Mucosa of gallbladder (tissue), 1 donor: ENCODE results near the gene BMAL1. TPM values are rescaled to one million over a fixed set of nuclear protein-coding genes. Genes with fewer than 3 reads are reported as not detected.

ENCODE experiments used
- DNase-seq: peaks from one replicate; pipeline ENCODE4 v3.0.0-alpha.2; 2020; ENCODE audit warnings: low spot score
- total RNA-seq: library from RNA; stranded (reverse); gene quantifications from one replicate; pipeline ENCODE4 v1.2.1, GENCODE V29; 2021
- donor health status: DM: no; HTN: no; CAD: no.

BMAL1 gene
- total RNA-seq, 1 donor from 2014 or later: 21.2 TPM

DNA sequence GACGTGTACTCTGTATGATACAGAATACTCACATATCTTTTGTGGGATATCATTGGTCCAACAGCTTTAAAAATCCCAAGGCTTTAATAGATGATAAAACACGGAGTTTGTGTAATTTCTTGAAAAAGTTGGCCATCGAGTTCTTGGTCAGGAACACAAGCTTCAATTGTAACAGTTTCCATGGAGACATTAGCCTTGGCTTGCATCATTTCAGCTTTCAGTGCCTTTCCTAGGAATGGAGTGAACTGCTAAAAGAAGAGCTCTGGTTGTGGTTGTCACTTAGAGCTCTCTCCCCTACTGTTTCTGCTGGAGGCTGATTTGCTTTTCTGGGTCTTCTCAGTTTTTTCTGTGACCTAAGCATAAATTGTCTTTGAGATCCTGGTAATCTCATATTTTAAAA is 14.2 kb downstream of the BMAL1 start:
- no peak for DNase-seq

DNA sequence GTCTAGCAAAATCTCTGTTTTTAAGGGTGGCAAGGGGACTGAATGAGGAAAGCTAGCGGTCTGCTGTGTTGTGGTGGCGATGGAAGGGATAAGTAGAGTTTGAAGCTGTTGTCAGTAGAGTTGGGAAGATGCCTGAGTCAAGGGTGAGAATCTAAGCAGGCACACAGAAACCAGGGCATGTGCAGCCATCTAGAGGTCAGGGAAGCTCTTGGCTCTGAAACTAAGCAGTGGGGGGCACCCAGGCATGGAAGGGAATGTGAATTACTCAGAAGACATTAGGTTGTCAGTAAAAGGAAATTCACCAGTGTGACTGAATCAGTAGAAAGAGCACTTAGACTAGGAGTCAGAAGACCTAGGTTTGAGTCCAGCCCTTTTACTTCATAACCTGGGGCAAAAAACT is 15.4 kb downstream of the BMAL1 start:
- no peak for DNase-seq

DNA sequence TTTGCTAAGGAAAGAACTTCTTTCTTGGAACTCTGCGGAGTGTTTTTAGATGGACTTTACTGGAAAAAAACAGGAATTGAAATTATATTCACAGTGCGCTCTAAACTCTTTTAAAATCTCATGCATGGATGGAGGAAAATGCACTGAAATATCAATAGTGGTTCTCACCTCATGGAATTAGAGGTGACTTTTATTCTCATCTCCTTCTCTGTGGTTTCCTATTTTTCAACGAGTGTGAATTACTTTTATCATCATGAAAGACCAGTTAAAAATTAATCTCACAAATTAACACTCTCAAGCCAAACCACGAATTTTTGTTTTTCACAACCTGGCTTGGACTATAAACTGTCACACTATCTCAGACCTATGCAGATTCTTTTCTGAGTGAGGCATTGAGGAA is 16.6 kb downstream of the BMAL1 start:
- no peak for DNase-seq

DNA sequence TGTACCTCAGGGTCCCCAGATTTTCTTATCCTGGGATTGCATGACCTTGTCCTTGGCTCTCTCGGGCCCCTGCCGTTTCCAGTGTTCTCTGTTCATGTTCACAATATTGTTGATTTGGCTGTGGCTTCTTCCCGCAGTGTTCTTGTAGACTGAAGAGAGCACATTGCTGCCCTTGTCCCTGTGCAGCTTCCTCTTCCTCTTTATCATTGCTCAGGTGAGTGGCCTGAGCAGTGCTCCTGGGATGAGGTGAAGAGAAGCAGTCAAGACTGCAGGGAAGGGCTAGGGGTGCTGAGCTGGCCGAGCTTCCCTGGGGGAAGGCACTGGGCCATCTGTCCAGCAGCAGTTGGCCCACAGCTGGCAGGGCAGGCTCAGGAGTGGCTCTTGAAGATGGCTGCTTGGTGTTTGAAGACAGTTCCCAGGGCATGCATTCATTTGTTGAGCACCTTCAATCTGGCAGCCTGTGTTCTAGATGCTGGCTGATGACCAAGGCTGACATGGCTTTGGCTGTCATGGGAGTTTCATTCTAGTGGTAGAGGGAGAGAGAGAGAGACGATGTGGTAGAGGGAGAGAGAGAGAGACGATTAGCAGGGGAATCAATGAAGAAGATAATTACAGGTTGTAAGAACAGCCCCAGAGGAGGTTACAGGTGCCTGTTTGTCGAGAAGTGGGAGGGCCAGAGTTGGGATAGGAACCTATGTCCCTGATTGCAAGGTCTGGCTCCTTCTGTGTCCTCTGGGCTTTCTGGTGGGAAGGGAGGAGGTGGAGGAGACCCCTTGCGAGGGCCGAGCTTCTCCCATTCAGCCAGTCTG is 17.4 kb downstream of the BMAL1 start:
- no peak for DNase-seq

DNA sequence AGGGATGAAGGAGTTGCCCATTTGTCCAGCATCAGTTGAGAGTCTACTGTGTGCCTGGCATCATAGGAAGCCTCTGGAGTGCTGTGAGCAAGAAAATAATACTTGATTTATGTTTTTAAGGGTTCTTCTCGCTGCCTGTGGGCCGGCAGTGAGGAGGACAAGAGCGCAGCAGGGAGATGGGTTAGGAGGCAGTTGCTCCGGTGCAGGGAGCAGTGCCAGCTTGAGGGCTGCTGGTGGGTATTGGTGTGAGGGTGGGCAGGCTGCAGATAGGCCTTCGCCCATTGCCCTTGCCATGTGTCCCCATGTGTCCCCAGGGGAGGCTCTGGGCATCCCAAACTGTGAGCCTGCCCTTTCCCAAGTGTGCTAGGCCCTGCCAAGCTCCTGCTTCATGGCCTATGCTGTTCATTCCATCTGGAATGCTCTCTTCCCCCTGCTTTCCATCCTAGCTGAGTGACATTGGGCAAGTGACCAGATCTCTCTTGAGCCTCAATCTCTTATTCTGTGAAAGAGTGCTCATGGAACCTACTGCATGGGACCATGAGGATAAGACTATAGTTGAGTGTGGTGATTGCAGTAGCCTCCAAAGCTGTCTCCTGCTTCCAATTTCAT is 19.8 kb downstream of the BMAL1 start:
- no peak for DNase-seq

DNA sequence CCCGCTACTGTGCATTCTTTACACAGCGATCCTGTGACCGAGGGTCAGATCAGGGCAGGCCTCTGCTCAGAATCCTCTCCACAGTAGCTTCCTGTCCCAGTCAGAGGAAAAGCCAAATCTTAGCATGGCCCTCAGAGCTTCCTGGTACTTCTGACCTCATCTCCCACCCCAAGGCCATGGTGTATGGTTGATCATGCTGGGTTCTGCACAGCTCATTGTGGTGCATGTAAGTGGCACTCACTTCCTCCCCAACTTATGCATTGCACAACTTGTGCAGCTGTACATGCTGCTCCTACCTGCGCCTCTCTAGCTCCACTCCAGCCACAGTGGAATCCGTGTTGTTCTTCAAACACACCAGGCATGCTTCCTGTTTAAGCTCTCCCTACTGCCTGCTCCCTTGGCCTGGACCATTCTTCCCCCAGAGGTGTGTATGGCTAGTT is 20.3 kb downstream of the BMAL1 start:
- DNase-seq: no peak

DNA sequence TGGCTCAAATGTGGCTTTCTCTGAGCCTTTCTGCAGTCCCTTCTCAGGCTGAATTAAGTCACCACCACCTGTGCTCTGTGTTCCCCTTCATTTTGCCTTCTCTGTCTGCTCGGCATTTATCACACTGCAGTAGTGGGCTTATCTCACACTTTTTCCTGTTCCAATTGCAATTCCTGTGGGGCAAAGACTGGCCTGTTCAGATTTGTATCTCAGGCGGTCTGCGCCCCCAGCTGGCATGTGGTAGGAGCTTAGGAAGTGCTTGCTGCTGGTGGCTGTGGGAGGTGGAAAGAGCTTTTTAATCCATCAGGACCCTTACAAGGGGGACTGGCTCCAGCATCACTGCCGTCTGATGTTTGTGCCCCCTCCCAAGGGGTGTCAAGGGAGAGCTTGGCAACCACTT is 21.2 kb downstream of the BMAL1 start:
- DNase-seq: no peak

DNA sequence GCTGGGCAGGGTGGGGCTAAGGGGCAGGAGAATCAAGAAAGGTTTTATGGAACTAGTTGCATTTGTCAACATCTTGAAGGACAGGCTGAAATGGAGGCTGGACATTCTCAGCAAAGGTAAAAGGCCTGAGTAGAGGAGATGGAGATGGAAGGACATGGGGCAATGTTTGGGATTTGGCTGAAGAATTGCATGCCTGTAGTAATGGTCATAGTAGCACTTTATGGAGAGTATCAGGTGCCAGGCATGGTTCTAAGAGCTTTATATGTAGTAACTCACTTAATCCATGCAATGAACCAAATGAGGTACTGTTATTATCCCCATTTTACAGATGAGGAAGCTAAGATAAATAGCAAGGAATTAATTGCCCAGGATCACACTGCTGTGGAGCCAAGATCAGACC is 23.9 kb downstream of the BMAL1 start:
- DNase-seq: no peak

DNA sequence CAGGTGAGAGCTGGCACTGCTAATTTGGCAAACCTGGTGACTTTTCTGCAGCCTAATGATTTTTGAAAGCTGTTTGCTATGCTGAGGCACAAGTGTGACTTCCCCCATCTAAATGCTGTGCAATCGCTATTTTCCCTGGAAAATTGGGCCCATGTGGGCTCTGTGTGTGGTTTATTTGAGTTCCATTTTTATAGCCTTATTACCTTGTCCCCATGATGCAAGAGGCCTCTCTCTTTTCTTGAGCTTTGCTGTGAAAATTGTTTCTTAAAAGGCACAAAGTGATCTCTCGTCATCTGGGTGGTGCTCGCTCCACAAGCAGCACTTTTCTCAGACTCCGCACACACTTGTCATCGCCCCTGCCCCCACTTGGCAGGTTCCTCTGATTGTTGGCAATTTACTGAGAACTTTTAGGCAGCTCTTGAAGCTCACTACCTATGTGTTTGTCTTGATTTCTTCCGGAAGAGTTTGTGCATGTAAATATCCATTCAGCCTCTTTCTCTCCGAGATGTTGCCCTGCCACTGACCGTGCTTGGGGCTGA is 24.9 kb downstream of the BMAL1 start:
- DNase-seq: no peak

DNA sequence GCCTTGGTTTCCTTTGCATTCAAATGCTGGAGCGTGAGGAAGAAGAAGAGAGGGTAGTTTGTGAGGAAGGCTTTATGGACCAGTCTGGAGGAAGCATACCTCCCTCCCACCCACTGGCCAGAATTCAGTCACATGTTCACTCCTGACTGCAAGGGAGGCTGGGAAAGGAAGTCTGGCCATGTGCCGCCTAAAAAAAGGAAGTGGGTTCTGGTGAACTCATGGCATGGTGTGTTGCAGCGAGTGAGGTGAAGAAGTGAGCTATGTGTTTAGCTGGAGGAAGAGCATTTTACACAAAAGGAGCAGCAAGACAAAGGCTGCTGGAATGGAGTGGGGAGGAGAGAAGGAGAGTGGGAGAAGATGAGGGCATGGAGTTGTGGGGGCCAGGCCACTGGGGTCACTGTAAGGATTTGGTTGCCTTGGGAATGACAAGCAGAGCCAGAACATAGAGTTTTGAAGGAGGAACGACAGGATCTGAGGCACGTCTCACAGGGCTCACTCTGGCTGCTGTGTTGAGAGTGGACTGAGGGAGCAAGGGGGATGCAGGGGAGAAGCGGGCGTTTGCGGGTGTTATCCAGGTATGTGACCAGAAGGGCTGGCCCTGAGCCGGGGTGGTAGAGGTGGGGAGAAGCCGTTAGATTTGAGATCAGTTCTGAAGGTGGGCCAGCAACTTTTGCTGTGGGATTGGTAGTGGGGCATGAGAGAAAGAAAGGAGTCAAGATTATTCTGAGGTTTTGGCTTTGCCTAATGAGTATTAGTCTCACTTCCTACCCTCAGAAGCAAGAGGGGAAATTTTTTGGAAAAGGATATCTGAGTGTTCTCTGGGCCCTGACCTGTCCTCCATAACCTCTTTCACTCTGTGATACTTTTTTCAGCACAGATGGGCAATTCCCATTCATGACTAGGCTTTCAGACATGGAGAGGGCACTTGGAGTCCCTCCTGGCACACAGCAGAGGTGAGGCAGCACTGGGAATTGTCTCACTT is 26.4 kb downstream of the BMAL1 start:
- DNase-seq: no peak

DNA sequence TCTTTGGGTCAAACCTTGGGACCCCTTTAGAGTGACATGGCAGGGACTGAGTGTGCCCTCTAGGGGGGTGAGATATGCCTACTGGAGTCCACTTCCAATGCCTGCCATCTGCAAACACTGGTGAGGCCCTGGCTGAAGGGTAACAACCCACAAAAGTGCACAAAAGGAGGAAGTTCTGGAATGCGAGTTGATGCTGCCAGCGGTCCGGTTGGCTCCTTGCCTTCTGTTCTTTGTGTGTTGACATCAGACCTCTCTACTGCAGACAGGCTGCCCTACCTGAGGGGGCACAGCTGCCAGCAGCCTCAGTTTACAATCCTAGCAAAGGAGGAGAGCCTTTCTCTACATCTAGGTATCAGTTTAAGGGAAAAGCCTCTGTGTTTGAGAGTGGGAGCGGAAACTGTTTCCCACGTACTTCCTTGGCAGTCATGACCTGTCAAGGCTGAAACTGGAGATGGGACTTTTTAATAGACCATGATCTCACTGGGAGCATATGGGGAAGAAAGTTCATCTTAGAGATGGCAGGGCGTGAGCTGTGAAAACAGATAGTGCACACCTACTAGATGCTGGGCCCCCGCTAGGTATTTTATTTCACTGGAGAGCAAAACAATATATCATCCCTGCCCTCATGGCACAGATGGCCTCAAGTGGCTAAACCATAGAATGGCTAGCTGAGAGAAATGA is 27.2 kb downstream of the BMAL1 start:
- DNase-seq: no peak

DNA sequence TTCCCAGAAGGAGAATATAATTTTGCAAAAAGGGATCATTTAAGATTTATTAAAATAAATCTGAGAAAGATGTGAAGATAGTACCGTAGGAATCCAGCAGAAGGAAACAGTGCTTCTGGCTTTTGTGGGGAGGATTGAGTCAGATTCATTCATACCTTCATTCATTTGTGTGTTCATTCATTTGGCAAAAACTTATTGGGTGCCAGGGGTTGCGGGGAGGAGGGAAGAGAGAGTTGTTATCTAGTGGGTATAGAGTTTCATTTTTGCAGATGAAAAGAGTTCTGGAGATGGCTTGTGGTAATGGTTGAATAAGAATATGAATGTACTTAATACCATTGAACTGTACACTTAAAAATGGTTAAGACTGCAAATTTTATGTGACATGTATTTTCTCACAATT is 31.1 kb downstream of the BMAL1 start:
- DNase-seq: no peak

DNA sequence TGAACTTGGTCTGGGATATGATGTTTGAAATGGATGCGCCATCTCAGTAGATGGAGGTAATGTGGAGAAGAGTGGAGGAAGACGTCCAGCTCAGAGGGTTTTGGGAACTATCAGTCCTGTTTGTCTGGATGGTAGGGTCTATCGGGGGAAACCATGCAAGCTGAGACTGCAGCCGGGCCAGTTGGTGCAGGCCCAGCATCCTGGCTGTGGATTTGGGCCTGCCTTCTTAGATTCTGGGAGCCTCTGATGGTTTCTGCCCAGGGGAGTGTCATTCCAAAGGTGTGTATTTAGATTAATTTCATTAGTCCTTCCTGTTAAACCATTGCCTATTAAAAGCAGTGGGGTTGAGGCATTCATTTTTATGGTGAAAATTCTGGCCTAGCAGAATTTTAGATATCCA is 31.6 kb downstream of the BMAL1 start:
- DNase-seq: no peak

DNA sequence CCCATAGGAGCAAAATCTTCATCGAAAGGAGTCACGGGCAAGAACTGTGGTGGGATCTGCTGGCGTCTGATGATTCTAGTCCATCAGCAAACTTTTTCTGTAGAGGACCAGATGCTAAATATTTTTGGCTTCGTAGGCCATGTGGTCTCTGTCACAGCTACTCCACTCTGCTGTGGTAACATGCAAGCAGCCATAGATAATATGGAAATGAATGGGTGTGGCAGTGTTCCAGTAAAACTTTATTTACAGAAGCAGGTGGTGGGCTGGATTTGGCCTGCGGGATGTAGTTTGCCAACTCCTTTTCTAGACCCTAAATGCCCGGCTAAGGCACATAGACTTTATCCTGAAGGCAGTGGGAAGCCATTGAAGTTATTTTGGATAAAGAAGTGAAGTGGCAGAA is 32.9 kb downstream of the BMAL1 start:
- no peak for DNase-seq

DNA sequence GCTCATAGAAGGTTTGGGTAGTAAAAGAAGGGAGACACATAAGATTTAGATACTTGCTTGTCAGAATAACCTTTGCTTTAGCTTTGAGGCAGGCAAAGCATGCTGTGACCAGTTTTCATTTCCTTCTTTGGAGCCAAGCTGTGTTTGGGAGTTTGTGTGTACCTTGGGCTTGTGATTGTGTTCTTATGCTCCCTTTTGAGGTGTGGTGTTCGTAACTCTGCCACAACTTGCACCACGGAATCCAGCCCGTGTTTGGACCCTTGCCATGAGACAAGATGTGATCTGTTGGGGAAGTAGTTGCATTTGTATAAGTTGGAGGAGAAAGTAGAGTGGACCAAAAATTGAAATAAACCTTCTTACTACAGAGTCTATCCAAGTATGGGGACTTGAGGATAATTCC is 34.0 kb downstream of the BMAL1 start:
- DNase-seq: no peak

DNA sequence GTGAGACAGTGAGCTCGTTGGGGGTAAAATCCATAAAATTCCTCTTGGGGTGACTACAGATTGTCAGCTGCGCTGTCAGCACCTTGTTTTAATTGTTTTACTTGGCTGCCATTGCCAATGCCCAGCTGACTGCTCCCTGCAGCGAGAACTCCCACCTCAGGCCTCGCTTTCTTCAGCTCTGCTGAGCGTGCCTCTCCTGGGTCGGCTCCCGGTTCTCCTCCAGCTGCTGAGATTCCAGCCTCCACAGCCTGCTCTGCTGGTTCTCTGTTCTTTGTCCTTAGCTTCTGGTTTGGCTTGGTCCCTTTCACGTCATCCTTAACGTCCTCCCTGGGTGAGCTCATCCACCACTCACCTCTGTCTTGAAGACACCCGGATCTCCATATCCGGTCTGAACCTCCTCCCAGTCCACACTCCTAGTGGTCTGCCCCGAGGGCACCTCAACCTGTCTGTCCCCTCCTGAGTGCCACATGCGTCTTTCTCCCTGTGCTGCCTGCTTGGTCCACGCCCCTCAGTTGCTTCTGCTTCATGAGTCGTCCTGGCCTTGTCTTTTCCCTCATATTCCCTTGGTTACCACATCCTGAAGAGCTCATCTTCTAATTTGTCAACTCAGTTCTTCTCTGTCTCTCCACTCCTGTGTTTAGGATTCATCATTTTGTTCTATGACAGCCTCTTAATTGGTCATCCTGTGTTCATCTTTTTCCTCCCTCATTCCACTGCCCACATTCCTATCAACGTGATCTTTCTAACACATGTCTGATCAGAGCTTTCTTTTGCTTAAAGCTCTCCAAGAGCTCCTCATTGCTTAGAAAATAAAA is 35.6 kb downstream of the BMAL1 start:
- no peak for DNase-seq

DNA sequence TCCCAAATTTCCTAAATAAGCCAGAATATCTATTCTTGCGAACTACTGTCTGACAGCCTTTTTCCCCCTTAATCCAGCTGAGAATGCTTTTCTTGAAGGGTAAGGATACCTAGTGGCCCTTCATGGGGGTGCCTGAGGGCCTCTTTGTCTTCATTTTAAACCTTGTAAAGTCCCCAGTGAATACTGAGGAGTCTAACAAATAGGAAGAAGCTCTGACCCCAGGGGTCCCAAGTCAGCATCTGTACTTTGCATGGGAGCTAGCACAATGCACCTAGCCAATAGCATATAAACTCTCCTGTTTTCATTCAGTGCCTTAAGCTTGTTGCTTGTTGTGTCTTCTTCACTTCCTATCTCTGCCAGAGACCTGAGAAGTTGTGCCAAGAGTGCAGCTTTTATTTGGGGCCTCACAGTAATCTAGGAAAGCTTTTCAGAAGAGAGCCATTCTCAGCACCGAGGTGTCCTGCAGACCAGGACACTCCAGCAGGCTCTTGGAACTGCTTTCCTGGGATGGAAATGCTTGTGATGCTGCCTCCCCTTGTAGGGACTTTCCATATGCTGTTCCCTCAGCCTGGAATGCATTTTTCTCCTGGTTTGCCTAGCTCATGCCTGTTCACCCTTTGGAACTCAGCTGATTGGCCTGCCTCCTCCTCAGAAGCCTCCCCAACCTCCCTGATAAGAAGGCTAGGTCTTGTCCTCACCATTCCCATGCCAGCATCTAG is 37.2 kb downstream of the BMAL1 start:
- no peak for DNase-seq

DNA sequence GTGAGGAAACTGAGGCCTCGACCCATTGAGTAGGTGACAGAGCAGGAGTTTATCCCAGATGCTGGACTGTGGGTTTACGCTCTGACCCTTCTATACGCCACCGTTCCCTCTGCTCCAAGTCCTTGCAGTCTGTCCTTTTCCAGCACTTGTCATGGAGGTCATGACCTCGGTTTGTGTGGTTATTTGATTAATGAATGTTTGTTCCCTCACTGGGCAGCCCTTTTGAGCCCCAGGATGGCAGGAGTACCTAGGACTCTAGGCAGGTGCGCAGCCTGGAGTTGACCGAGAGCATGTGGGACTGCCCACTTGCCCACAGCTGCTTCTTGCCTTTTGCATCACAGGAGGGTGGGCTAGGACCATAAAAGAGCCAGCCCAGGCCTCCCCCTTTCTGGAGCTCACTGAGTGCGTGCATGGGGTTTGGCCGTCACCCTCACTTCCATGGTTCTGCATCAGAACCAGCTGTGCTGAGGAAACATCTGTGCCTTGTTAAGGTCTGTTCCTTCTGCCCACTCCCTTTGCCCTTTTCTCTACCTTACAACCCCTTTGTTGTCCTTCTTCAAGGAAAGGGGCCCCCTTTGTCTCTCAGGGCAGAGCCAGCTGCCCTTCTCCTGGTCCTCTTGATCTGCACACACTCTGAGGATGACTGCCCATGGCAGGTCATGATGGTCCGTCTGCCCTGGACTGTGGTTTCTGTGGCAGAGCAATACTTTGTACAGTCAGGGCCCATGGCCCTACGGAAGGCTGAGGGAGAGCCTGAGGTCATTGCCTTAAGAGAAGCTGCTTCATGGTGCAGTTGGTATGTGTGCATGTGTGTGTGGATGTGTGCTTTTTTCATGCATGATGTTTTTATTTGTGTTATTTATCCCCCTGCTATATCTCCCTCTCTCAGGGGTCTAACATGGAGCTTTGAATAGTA is 38.2 kb downstream of the BMAL1 start:
- DNase-seq: no peak

DNA sequence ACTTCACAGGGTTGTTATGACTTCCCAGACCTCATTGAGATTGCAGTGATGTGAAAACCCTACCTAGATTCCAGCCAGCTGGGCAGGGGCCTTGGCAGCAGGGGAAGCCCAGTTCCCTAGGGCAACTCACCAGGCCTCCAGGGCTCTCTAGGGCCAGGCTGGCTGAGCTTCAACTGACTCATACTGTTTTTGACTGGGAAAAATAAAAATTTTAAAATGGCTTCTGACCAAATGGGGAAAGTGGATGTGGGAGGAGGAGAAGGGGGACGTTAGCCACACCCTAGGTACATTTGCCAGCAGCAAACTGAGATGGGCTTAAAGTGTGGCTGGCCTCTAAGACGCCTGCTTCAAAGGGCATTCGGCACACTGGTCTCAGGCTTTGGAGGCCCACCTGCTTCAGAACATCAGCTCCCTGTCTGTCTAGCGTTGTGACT is 39.0 kb downstream of the BMAL1 start:
- no peak for DNase-seq
